Transverse colon (tissue), 3 donors: ENCODE measurements around the gene VPS8.

Experiments
- POLR2A ChIP-seq: fragments of 450-650 bp; IDR thresholded peaks from one replicate; pipeline ENCODE4 v1.6.1; 2016; ENCODE audit warnings: antibody characterized with exemption, mild to moderate bottlenecking, moderate library complexity
- TF ChIP-seq, protein P1 (sequence below), 5 experiments: fragments of 200-600 bp in 3 of 5; fragments of 450-650 bp in 2 of 5; sonication (generic) in 3 of 5; IDR thresholded peaks; 1 replicate in 2 of 5; 2 replicates in 3 of 5; pipeline ENCODE4 v1.5.1; 2016 to 2017; ENCODE audit warnings: antibody characterized with exemption in 5 of 5, inconsistent platforms in 3 of 5, mild to moderate bottlenecking in 2 of 5, moderate library complexity in 1 of 5

DNA sequence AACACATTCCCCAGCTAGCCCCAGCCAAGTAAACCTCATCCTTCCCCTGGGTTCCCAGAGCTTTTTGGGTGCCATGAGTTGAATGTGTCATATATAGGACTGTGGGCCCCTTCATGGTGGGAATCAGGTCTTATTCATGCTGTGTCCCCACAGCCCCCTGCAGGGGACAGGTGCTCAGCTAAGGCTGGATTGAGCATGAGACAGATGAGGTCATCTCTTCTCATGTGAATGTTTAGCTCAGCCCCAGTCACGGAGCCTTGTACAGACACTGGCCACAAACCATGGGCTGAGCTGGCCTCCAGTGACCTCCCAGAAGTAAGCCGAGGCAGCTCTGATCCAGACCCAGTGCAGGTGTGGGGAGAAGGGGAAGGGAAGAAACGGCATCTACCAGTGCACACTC, 270.2 kb downstream of the VPS8 start:
- TF ChIP-seq, protein P1, sequence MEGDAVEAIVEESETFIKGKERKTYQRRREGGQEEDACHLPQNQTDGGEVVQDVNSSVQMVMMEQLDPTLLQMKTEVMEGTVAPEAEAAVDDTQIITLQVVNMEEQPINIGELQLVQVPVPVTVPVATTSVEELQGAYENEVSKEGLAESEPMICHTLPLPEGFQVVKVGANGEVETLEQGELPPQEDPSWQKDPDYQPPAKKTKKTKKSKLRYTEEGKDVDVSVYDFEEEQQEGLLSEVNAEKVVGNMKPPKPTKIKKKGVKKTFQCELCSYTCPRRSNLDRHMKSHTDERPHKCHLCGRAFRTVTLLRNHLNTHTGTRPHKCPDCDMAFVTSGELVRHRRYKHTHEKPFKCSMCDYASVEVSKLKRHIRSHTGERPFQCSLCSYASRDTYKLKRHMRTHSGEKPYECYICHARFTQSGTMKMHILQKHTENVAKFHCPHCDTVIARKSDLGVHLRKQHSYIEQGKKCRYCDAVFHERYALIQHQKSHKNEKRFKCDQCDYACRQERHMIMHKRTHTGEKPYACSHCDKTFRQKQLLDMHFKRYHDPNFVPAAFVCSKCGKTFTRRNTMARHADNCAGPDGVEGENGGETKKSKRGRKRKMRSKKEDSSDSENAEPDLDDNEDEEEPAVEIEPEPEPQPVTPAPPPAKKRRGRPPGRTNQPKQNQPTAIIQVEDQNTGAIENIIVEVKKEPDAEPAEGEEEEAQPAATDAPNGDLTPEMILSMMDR (IDR thresholded peaks at IDR 0.05): no peak
- TF ChIP-seq POLR2A: no peak
